Ishikawa (cell line): ENCODE measurements around the gene AGXT.

ENCODE experiments used
- CEBPB ChIP-seq: IDR thresholded peaks from 2 replicates; pipeline ENCODE4 v1.6.1; 2012
- CREB1 ChIP-seq: IDR thresholded peaks from 2 replicates; pipeline ENCODE4 v1.6.1; 2012; ENCODE audit warnings: low read depth
- REST ChIP-seq: IDR thresholded peaks from 2 replicates; pipeline ENCODE4 v1.6.1; 2012; ENCODE audit warnings: low read depth, mild to moderate bottlenecking
- TAF1 ChIP-seq: IDR thresholded peaks from 2 replicates; pipeline ENCODE4 v1.6.1; 2012; ENCODE audit warnings: low read depth, mild to moderate bottlenecking
- TEAD4 ChIP-seq: IDR thresholded peaks from 2 replicates; pipeline ENCODE4 v1.6.1; 2012
- USF1 ChIP-seq: IDR thresholded peaks from 2 replicates; pipeline ENCODE4 v1.6.1; 2012
- YY1 ChIP-seq: IDR thresholded peaks from 2 replicates; pipeline ENCODE4 v1.6.1; 2012; ENCODE audit warnings: low read depth

GRCh38 chr2:240925191-240925567 is 56.6 kb downstream of the AGXT start:
- TF ChIP-seq REST (no peak), CEBPB (no peak), TEAD4 (no peak), TAF1 (no peak), CREB1 (no peak), YY1 (no peak), USF1 (no peak)
